TTC549 (cell line): ENCODE results near the gene SEC23IP.
"Not testable (repeated sequence)": the region's sequence is repeated elsewhere in the genome, so short reads cannot be mapped to it uniquely, and the experiment has no call there.

Source experiments
- FAIRE-seq: peaks from 2 replicates; lab custom pipeline; 2012; peaks lifted over from hg19 to GRCh38; lab: Jason Lieb, UNC

SEC23IP gene

DNA sequence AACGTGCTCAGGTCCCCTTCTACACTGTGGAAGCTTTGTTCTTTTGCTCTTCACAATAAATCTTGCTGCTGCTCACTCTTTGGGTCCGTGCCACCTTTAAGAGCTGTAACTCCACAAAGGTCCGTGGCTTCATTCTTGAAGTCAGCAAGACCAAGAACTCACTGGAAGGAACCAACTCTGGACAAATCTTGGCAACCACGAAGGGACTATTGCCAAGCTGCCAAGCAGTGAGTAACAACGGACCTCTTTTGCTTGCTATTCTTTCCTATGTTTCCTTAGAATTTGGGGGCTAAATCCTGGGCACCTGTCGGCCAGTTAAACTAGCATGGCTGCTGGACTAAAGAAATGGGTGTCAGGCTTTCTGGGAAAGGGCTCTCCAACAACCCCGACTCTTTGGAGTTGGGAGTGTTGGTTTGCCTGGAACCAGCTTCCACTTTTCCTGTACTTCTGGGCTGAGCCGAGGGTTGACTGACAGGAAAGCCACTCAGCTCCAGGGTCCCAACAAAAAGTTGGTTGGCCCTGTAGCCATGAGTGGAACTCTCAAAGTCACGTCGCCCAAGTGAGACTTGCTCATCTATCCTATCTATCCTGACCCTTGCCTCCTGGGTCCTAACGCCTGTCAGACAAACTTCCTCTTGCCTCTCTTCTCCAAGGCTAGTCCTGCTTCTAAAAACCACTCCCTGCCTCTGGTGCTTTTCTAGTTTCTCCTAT, 8.5 kb upstream of the SEC23IP start:
- not testable (repeated sequence) for FAIRE-seq

DNA sequence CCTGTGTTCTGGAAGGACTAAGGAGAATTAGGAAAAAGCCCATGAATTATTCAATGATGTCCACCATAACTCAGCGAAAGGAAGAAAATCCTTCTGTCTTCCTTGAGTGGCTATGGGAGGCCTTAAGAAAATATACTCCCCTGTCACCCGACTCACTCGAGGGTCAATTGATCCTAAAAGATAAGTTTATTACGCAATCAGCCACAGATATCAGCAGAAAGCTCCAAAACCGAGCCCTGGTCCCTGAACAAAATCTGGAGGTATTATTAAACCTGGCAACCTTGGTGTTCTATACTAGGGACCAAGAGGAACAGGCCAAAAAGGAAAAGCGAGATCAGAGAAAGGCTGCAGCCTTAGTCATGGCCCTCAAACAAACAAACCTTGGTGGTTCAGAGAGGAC, 6.5 kb upstream of the SEC23IP start:
- FAIRE-seq = not testable (repeated sequence)

DNA sequence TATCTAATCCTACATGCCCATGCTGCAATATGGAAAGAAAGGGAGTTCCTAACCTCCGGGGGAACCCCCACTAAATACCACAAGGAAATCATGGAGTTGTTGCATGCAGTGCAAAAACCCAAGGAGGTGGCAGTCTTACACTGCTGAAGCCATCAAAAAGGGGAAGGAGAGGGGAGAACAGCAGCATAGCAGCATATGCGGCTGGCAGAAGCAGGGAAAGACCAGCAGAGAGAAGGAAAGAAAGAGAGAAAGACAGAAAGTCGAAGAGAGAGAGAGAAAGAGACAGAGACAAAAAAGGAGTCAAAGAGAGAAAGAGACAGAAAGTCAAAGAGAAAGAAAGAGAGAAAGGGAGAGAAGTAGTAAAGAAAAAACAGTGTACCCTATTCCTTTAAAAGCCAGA, 3.8 kb upstream of the SEC23IP start:
- FAIRE-seq = not testable (repeated sequence)

DNA sequence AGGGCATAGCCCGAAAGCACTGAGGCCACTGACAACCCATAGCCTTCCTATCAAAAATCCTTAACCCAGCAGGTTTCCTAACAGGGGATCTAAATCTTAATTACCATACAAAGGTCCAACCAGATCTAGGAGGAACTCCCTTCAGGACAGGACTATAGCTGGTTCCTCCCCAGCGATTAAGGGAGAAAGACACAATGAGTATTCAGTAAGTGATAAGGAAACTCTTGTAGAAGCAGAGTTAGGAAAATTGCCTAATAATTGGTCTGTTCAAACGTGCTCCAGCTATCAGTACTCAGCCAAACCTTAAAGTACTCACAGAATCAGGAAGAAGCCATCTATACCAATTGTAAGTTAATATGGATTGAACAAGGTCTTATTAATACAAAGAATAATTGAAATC, 3.3 kb upstream of the SEC23IP start:
- FAIRE-seq = not testable (repeated sequence)

DNA sequence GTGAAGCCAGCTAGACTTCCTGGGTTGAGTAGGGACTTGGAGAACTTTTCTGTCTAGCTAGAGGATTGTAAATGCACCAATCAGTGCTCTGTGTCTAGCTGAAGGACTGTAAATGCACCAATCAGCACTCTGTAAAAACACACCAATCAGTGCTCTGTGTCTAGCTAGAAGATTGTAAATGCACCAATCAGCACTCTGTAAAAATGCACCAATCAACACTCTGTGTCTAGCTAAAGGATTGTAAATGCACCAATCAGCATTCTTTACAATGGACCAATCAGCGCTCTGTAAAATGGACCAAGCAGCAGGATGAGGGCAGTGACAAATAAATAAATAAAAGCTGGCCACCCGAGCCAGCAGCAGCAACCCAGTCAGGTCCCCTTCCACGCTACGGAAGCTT, 2.2 kb upstream of the SEC23IP start:
- not testable (repeated sequence) for FAIRE-seq

DNA sequence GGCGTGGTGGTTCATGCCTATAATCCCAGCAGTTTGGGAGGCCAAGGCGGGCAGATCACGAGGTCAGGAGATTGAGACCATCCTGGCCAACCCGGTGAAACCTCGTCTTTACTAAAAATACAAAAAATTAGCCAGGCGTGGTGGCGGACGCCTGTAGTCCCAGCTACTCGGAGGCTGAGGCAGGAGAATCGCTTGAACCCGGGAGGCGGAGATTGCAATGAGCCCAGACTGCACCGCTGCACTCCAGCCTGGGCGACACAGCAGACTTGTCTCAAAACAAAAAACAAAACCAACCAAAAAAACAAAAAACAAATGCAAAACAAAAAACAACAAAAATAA, 712 bp upstream of the SEC23IP start:
- not testable (repeated sequence) for FAIRE-seq

DNA sequence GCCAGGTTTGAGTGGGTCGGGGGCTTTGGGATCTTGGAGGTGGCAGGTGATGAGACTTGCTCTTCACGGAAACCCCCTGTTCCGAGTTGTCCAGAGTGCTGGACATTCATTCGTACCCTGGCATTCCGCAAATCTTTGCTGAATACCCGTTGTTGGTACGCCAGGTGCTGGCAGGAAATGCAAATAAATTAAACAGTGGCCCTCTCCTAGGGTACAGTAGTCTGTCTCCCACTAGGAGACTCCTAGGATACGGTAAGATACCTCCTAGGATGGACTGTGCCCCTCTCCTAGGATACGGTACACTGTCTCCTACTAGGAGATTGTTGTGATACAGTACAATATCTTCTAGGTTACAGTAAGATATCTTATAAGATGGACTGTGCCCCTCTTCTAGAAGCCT, 544 bp downstream of the SEC23IP start:
- no peak for FAIRE-seq

DNA sequence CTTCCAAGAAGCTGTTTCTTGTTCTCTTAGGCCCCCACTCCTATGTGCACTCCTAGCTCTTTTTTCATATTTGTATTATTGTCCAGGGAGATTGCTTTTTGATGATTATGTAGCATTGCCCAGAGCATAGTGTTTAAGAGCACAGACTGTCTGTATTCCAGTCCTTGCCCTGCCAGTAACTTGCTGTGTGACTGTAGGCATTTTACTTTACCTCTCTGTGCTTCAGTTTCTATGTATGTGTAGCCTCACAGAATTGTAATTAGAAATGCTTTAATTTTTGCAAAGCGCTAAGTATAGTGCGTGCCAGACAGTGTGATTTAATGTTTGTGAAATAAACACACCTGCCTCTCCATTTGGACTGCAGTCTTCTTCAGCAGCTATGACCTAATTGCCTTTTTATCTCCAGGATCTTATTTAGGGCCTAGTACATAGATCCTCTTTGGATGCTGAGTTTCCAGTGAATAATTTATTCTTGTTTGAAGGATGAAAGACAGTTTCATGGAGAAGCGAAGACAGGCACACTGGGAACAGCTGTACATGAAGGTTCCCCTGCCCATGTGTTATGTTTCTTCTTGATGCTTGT, 1.4 kb downstream of the SEC23IP start:
- no peak for FAIRE-seq

DNA sequence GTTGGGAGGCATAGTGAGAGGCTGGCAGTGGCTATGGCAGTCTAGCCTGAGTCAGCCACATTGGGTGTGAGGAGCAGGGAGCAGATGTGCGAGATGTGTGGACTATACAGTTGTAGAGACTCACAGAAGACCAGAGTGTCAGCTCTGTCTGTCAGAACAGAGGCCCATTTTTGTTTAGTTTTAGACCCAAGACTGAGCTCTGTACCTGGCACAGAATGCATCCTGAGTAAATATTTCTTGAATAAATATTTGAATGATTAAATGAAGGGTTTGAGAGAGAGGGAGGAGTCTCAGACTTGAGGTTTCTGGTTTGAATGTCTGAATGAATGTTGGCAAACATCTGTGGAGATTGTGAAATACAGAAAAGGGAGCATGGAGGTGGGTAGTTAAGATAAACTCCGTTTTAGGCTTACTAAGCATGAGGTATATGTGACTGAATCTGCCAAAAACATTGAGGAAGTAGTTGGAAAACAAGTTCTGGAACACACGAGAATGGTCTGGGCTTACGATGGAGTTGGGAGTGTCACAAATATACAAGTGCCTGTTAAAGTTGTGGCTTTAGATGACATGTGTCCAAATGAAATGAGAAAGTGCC, 3.6 kb downstream of the SEC23IP start:
- FAIRE-seq = no peak

DNA sequence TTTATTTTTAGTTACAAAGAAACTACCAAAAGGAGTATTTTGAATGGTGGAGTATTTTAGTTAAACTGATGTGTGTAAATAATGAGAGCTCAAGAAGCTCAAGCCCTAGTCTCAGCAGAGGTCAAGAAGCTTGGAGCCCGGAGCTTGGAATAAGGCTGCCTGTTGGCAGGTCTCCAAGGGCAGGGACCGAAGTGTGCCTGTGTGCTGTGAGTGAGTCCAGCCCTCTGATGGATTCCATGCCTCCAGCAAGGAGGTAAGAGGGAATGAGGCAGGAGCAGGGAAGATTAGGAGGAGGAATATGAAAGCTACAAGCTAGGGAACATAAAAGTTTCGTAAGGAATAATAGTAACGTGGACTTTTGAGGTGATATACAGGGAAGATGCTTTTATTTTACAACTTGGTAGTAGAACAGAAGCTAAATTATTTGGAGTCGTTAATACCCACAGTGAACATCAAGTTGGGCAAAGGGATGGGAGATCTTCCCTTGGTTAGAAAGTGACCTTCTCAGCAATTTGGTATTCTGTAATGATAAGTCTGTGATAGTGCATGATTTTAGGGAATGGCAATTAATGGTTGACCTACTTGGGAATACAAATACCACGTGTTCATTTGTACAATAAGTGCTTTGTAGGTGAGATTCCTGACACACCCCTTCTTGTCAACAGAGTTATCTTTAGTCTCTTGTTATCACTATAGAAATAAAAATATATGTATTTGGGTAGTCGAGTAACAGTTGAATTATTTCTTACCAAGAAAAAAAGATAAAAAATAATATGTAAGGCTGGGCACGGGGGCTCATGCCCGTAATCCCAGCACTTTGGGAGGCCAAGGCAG, 4.6 kb downstream of the SEC23IP start:
- FAIRE-seq = no peak

DNA sequence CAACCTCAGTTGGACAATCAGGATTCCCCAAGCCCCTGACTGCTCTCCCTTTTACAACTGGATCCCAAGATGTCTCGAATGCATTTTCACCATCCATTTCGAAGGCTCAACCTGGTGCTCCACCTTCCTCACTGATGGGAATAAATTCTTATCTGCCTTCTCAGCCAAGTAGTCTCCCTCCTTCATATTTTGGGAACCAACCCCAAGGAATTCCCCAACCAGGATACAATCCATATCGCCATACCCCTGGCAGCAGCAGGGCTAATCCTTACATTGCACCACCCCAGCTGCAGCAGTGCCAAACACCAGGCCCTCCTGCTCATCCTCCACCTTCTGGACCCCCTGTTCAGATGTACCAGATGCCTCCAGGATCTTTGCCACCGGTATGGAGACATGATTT, 6.0 kb downstream of the SEC23IP start:
- FAIRE-seq = no peak

DNA sequence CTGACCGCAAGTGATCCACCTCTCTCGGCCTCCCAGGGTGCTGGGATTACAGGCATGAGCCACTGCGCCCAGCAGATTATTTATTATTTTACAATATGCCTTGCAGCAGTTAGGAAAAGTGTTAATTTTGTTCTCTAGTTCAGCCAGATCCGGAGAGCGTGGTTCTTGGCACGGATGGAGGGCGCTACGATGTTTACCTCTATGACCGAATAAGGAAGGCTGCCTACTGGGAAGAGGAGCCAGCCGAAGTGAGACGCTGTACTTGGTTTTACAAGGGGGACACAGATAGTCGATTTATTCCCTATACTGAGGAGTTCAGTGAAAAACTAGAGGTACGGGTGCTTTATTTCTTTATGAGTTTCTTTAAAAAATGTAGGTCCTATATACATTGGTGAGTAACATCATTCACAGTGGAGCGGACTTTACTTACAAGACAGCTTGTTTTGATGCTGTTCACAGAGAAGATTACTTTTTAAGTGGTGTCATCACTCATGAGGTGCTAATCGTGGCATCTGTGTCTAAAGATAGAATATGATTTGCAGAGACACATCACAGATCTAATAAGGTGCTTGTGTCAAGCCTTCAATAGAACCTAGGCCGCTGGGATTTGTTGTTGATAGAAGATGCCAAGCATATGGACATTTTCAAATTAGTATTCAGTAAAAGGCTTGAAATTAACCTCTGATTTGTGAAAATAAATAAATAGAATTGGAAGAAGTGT, 11.6 kb downstream of the SEC23IP start:
- FAIRE-seq = no peak

DNA sequence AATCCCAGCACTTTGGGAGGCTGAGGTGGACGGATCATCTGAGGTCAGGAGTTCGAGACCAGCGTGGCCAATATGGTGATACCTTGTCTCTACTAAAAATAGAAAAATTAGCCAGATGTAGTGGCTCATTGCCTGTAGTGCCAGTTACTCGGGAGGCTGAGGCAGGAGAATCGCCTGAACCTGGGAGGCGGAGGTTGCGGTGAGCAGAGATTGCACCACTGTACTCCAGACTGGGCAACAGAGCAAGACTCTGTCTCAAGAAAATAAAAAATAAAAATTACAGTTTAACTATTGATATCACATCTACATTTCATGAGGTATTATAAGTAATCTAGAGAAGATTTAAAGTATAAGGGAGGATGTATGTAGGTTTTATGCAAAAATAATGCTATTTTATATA, 15.2 kb downstream of the SEC23IP start:
- FAIRE-seq = not testable (repeated sequence)

DNA sequence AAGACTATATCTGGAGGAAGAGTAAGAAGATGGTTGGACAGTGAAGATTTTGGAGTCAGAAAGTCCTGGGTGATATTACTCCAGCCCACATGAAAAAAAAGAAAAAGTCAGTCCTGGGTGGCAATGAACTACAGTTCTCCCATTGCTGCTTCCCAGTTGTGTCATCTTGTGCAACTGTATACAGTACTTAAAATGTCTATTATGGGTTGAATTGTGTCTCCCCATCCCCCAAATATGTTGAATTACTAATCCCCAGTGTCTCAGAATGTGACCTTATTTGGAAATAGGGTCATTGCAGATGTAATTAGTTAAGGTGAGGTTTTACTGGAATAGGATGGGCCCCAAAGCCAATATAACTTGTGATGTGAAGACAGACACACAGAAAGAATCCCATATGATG, 15.6 kb downstream of the SEC23IP start:
- no peak for FAIRE-seq

DNA sequence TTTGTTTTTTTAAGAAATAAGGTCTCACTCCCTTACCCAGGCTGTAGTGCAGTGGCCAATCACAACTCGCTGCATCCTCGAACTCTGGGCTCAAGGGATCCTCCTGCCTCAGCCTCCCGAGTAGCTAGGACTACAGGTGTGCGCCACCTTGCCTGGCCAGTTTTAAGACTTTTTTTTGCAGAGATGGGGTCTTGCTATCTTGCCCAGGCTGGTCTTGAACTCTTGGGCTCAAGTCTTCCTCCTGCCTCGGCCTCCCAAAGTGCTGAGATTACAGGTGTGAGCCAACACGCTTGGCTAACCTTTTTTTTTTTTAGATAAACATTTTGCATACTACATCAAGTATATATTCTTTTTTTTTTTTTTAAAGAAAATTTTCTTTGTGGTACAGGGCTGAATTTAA, 18.2 kb downstream of the SEC23IP start:
- no peak for FAIRE-seq

DNA sequence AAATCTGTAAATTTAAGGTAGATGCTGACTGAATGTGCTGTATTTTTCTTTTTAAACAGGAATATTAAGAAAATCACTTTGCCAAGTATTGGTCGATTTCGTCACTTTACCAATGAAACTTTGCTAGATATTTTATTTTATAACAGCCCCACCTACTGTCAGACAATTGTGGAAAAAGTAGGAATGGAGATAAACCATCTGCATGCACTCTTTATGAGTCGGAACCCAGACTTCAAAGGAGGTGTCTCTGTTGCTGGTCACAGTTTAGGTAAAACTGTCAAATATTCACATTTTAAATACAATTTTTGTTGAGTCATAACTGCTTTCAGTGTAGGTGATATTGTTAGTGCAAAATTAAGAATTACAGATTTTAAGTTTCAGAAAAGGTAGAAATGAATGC, 25.2 kb downstream of the SEC23IP start:
- no peak for FAIRE-seq

DNA sequence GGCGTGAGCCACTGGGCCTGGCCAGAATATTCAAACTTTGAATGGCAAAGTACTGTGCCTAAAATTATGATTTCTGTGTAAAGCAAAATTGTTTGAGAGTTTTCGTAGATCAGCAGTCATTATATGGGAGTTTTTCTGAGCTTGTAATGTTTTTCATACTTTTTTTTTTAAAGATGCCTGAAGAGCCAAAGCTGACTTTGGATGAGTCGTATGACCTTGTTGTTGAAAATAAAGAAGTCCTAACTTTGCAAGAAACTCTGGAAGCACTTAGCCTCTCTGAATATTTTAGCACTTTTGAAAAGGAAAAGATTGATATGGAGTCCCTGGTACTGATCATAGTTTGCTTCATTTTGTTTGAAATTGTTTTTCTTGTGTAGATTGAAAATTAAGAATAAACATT, 26.7 kb downstream of the SEC23IP start:
- FAIRE-seq = no peak

DNA sequence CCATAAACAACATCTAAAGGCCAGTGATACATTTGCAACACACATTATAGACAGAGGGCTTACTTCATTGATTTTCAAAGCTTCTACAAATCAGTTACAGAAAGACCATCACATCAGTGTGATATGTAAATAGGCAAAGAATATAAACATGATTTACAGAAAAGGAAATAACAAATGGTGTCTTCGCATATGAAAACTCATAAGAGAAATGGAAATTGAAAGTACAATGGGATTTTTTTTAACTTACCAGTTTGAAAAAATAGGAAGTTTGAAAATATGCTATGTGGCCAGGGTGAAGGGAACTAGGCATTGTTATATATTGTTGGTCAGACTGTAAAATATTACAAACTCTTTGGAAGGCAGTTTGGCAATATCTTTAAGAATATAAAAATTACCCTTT, 27.3 kb downstream of the SEC23IP start:
- no peak for FAIRE-seq

DNA sequence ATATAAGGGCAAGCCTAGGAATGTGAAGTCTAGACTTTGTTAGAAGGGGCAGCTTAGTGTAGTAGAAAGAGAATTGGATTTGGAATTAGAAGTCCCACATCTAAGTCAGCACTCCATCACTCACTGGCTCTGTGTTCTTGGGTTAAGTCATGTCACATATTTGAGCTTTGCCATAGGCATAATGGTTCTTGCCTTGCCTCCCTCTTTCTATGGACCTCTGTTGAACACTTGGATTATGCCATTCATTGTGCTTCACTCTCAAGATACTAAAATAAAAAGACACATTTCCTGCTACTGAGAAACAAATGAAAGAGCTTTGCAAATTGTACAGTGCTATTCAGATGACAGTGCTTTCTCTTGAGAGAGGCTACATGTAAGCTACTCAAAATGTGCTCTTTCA, 35.9 kb downstream of the SEC23IP start:
- FAIRE-seq = no peak

DNA sequence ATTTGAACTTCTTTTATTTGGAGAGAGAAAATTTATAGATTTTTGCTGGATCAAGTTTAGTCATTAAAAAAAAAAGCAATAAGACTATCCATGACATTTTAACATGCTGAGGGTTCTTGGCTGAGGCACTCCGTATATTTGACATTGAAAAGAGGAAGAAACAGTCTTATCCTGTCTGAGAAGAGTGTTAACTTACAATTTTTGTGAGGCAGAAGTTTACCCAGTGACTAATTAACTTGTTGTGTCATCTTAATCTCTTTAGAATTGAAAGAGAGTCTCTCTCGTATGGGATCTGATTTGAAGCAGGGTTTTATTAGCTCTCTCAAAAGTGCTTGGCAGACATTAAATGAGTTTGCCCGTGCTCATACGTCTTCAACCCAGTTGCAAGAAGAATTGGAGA, 39.3 kb downstream of the SEC23IP start:
- no peak for FAIRE-seq

DNA sequence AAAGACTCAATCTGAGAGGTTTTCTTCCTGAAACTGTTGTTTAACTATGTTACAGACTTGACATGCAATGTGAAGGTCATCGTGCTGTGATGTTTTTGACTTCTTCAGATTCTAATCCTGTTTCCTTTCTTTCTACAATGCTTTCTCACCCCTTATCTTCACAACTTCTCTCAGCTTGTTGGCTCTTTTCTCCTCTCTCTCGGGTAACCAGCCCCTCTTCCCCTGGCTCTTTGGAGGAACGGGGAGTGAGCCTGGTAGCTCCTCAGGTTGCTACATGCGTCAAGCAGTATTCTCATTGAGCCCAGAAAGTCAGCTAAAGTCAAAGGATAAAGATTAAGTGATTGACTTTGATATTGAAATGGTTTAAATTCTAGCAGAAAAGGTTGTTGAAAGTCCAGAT, 40.1 kb downstream of the SEC23IP start:
- no peak for FAIRE-seq

DNA sequence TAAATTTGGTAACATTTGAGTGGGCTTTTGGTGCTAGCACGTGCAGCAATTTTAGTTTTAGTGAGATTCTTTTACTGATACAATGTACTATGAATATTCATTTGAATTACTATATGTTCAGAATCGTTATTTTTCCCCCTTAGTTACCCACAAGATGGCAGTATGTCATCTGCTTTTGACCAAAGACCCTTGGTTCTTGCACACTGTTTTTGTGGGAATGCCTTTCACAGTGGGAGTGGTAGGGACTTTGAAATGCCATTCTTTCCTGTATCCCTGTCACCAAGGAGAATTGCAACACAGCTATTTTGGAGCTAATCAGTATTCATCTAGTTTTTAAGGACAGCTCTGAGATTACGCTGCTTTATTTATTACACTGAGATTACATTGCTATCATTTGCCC, 40.6 kb downstream of the SEC23IP start:
- peak; percentile 52 for FAIRE-seq

DNA sequence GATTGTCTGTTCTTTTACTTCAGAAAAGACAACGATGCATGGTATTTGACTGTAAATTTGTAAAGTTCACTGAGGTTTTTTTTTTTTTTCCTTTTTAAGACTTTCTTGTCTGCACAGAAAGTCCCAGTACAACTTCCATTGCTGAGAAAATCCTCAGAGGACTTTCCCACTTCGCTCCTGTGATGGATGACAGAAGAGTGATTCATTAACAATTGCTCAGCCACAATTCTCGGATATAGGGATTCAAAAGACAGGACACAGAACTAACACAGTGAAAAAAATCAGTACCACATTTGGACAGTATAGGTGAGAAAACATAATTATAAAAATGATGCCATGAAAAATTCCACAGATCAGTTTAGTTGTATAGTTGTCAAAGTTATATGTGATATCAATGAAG, 48.0 kb downstream of the SEC23IP start:
- FAIRE-seq = no peak
